Activated CD8-positive, alpha-beta memory T cell treated with anti-CD3 and anti-CD28 coated beads for 24 hours (primary cell): ENCODE data around the gene GLRA1.

ENCODE experiments used
- DNase-seq: peaks from one replicate; pipeline ENCODE4 v3.0.0-alpha.2; 2020

GLRA1 gene

DNA sequence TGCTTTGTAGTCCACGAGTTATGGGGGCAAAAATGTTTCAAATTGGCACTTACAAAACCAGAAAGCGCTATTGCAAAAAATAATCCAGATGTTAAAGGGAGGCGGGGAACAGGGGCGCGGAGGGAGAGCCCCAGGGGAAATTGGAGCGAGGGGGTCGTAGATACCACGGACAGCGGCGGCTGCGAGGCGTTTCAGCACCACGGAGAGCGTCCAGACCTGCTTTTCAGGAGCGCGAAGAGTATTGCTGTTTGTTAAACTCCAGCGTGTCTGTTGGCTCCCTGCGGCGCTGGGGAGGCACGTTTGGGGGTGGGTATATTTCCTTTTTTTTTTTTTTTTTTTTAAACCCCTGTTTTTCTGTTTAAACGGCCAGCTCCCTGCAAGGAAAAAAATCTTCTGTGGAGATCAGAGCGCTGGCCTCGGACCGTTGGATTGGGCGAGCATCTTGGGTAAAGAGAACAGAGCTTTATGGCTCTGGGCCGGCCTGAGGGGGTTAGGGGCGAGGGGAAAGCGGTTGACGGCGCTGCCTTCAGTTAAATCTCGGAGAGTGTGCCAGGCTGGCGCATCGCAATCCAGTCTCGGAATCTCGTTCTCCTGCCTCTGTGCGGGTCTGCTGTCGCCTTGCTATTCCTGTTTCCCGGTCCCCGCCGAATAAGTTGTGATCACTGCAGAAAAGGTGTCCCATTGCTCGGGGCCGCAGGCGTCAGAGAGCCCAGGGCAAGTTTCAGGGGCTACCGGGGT lies at the start of gene GLRA1:
TSS of gene GLRA1 (minus strand) at position 288 of the 738 bp plus-strand sequence. CDS start 302 bp downstream, outside the sequence.
- DNase-seq: peak; percentile 69

DNA sequence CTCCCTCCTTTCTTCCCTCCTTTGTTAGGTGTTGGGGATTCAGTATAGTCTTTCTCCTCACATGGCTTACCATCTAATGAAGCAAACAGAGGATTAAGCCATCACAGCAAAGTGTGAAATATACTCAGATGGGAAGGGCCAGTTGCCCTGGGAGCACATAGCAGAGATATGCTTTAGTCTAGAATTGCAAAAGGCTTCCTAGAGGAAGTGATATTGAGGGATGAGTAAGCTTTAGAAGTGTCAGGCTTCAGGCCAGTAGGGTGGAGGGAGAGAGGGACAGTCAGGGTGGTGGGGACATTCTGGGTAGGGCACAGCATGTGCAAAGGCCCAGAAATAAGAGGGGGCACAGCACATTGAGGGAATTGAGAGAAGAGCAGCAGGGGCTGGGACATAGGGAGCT lies 46.2 kb upstream of the GLRA1 start:
- no peak for DNase-seq

DNA sequence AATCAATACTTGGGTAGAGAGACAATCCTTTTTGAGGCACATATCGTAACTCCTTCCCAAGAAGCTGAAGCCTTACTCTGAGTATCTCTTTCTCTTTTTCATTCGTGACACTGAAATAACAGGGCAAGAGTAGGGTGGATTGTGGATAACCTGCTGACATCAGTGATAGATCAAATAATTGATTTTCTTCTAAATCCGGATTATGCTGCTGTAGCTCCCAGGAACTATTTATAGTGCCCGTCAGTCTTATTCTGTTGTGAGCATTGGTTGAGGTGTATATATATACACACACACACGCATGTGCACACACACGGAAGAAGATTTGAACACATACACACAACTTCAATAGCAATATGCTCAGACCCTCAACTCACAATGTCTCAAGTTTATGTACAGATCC lies 43.2 kb upstream of the GLRA1 start:
- no peak for DNase-seq

DNA sequence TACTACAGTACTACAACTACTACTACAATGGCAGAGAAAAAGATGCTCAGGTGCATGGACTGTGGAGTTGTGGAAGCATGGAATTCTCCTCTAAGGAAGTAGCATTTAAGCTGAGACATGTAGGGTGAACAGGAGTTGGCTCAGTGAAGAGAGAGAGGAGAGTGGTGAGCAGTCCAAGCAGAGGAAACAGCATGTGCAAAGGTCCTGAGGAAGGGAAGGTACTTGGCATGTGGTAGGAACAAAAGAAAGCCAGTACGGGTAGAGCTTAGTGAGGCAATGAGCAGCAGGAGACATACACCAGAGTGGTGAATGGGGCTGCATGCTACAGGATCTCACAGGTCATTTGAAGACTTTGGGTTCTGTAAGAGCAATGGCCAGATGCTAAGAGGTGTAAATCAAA lies 41.4 kb upstream of the GLRA1 start:
- no peak for DNase-seq

DNA sequence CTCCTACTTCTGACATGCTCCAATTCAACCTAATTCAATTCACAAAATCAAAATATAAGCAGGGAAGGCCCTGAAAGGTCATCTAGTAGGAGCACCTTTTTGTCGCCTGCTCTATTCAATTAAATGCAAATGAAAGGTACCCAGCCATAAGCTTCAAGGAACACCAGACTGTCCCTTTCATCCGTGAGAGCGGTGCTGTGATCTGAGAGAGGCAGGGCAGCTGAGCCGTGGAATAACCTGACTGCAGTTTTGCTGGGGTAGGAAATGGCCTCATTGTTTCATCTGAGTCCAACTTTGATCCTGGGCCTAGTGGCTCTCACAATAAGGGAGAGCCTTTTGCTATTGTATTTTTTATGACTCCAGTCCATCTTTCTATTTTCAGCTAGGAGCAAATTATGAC lies 39.8 kb upstream of the GLRA1 start:
- no peak for DNase-seq

DNA sequence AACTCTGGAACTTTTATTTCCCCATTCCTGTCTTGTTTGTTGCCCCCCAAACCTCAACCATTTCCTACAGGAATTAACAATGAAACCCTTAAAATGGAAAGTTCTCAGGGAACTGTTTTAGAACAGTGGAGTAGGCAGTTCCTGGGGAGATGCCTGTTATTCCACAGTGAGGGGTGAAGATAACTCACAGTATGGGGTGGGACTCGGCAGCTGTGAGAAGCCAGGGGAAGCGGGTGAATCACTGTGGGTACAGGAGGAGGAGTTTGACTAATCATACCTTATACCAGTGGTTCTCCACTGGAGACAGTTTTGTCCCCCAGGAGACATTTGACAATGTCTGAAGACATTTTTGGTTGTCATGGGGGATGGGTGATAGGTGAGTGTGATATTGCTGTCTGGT lies 36.9 kb upstream of the GLRA1 start:
- DNase-seq: no peak

DNA sequence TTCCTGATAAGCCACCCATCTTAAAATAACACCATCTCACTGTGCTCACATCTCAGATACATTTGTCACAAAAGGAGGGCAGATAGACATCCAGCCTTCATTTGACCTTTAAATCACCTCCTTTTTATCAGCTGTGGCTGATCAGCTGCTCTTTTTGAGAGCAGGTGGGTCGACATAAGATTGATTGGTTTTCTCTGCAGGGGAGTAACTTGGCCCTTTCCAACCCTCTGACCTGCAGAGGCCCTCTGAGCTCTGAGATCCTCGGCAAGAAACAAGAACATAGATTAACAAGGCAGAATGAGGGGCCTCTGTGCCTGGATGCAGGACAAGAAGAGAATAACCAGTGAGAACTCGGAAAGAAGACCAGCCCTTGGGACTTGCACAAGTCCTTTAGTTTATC lies 33.5 kb upstream of the GLRA1 start:
- no peak for DNase-seq

DNA sequence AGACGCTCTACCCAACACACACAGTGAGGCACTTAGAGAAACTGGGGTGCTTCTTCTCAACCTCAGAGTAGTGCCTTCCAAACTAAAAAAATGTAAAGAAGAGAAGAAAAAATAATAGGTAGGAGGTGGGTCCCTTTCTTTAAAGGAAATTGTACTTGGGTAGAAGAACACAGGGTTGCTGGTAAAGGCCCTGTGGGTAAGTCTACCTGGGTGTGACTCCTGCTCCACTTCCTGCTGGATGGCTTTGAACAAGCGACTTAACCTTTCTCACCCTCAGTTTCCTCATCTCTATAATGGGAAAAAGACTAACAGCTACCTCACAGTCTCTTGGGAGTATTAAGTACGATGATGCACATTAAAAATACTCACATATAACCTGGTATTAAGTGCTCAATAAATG lies 32.1 kb upstream of the GLRA1 start:
- DNase-seq: no peak

DNA sequence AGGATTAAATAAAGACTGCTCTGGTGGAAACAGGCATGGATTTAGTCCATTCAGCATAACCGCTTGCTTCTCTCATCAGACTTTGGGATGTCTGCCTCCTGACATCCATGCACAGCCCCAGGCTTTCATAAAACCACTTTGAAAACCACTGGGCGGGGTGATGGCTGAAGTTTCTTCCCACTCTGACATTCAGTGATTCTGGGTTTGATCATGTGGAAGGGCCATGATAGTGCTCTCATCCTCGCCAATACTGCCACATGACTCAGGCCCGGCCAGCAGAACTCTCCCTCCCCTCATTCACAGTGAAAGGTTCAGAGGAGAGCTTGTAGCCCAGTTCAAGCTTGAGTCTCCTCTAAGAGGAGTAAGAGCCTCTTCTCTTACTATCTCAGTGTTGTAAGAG lies 29.6 kb upstream of the GLRA1 start:
- no peak for DNase-seq

DNA sequence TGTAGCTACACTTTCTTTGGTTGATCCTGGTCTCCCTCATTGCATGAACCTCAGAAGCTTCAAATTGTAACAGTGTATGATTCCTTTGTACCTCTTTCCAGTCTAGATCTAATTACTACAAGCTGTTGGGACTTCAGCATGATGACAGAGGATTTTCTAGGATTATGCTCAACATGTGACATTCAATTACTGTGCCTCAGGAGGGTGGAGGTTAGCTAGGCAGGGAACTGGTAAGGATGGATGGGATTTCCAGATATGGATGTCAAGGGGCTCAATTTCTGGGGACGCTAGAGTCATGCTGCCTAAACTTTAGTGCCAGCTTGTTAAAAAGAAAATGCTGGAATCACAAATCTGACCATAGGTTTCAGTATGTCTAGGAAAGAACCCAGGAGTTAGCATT lies 29.2 kb upstream of the GLRA1 start:
- DNase-seq: no peak

DNA sequence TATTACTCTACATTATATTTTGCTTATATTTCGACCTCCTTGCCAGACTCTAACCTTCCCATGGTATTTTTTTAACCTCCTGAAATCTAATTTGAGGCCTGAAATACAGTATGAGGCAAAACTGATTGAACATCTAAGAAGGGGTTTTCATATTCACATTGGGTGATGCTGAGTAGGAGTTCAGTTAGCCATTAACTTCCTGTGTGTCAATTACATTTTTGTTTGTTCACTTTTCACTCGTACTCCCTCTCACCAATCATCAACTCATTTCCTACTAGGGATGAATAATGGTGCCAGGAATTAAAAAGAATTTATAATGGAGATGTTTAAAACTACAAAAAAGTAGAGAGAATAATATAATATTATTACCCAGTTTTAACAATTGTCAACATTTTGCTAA lies 27.6 kb upstream of the GLRA1 start:
- no peak for DNase-seq

DNA sequence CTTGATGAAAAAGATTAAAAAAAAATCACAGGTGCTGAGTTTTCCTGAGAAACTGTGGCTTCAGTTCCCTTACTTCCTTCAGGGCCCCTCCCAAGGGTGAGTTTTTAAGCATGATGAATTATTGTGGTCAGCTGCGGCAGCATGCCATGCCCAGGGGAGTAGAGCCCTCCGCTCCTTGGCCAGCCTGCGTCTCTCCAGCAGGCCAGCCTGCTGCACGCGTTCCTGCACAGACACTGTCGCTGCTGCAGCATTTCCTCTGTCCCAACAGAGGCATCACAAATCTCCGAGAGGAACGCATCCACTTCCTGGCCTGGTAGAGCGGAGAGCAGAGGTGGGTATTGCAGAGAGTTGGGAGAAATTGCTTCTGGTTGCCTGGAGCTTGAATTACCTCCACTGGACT lies 26.1 kb upstream of the GLRA1 start:
- no peak for DNase-seq

DNA sequence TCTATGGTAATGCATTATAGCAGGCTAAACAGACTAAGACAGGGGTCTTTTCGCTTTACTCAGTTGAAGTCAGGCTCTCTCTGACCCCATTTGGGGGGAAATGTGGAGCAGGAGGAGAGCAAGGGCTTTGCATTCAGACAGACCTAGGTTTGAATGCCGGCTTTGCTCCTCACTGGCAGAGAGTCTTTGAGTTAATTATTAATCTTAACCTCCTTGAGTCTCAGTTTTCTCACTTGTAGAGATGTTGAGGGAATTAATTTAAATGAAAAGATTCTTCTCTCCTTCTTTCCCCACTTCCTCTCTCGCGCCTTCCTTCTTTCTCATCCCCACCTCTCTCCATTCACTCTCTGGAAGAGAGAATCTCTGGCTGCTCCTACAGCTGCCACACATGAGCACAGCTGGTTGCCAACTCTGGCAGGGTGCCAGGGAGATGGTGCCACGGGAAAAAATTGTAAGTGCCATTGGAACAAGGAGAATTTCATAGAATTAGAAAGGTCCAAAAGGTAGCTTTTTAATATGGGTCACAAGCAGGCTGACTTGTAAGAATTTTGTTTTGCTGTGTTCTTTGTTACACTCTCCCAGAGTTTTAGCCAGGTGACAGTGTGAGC lies 25.2 kb upstream of the GLRA1 start:
- no peak for DNase-seq

DNA sequence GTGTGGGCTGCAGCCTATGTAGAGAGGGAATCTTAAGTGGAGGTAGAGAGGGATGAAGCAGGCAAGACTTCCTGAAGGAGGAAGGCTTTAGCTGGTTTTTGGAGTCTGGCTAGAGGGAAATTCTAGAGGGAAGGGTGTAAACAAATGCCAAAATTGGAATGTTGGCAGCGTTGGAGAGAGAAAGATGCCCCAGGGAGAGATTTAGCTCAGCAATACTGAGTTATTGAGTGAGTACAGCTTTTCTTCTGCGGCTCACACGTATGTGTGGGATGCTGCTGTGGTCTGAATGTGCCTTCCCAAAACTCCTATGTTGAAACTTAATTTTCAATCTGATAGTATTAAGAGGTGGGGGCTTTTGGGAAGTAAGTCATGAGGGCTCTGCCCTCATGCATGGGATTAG lies 24.5 kb upstream of the GLRA1 start:
- no peak for DNase-seq

DNA sequence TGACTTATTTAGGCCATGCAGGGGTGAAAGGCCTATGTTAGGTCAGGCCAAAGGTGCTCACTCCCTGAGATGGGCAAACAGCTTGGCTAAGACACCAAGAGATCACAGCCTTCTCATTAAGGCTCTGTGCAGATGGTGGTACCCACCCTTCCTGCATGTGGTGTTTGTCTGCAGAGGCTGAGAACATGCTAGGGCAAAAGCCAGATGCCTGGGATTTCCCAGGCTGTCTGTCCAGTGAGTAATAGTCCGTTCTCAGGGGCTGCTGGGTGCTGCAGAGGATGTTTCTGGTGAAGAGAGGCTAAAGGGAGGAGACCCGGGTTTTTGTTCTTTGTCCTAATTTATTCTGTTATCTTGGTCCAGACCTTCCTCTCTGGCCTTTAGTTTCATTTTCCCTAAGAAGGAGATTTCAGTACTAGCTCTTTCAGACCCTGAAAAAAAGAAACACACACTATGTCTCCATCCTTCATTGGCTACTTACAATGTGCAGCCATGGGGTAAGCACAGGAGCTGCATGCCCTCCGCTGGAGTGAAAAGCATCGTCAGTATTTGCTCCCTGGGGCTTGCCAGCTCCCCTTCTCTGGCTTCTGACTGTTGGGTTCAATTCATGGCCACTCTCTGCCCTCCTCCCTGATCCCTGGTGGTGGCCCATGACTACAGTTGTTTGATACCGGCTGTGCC lies 23.4 kb upstream of the GLRA1 start:
- no peak for DNase-seq

DNA sequence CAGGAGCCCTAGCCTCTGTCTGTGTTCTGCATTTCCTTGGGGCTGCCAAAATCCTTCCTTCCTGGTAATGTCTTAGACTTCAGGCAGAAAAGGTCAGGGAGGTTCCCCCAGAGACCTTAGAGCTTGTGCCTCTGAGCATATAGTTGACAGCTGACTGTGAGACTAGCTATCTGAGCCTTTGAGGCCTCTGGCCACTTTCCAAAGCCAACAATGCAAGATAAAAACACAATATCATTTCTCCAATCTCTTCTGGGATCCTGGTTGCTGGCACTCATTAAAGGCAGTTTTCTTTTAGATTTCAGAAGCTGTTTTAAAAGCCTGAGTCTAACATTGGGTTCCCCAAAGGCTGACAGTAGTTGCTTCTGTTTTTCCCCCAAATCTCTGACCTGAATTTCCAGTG lies 13.2 kb upstream of the GLRA1 start:
- DNase-seq: no peak

DNA sequence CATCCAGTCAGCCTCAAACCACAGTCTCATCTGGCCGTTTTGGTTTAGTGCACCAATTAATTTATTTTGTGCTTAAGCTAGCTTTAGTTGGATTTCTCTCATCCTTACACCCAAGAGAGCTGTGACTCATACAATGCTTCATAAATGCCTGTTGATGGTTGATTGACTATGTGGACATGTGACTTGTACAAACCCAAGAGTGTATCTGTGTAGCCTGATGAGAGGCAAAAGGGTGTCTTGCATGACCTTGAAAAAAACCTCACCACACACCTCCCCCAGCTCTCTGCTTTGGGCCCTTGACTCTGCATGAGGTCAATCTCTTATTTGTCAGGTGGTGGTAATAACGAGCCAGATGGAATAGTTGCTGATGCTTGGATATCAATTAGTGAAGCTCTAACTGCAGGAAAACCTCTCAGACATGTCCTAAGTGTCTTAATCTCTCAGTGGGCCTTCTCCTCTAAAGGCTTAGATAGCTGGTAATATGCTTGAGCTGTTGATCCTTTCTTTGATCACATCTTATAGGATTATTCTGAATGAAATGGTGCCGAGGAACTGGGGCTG lies 10.6 kb upstream of the GLRA1 start:
- DNase-seq: no peak

DNA sequence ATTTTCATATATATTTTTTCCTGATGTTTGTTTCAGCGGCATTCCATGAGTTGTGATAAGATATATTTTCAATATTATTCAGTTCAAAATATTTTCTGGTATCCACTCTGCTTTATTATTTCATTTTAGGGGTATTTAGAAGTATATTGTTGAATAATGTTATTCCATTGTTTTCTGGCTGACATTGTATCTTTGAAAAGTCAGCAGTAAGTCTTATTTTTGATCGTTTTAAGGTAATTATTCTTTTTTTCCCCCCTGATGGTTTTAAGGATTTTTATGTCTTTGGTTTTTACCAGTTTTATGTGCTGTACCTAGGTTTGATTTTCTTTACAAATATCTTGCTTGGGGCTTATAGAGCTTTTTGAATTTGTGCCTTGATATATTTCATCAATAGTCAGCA lies 6.6 kb upstream of the GLRA1 start:
- no peak for DNase-seq

DNA sequence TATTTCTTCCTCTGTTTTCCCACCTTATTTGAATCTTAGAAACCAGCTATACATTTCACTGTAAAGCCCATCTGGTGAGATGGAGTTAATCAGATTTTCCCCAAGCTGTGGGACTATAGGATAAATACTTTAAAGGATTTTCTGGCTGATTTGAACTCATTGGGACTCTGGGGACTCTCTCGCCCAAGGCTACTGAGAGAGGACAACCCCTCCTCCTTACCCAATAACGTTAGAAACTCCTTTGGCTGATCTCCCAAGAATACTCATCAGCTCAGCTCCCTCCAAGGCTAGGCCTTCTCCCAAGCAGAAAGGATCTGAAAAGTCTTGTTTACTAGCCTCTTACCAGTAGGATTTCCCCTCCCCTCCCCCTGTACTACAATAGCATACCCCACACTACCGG lies 1.5 kb upstream of the GLRA1 start:
- no peak for DNase-seq

DNA sequence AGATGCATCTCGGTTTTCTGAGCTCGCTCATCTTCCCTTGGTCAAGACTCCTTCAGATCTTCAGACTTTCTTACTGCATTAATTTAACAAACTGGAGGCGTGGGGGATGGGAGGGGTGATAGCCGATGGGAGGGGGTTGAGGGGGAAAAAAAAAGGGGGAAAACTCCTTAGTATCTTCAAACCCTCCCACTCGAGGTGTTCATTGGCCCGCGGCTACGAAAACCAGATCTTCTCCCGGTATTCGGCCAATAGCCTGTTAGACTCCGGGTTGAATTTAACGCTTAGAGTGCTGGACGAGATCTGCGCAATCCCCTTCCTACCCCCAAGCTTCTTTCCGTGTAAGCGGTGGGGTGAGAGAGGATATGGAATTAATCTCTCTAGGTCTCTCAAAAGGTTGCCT lies 689 bp upstream of the GLRA1 start:
- no peak for DNase-seq

DNA sequence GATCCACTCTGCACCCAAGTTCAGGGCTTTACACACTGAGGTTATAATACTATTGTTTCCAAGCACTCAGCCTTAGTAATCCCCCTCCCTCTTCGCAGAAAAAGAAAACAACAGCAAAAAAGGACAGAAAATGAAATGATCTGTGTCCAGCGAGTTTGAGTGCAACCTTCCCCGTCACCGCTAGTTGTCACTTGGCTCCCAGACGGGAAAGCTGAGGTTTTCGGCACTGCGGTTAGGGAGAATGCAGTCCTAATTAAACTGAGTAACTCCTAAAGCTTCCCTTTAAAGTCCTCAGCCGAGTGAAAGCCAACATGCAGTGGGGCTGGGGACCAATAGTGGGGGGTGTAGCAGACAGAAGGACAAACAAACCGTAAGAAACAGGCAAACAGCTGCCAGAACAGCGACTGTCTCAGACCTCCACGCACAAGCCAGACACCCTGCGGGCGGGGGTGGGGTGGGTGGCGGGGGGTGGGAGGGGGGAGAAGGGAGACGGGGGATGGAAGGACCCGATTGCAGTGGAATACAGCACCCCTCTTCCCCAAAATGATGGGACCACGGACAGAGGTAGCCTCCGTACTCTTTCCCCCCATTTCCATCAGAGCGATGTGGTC lies 680 bp downstream of the GLRA1 start:
- DNase-seq: no peak

DNA sequence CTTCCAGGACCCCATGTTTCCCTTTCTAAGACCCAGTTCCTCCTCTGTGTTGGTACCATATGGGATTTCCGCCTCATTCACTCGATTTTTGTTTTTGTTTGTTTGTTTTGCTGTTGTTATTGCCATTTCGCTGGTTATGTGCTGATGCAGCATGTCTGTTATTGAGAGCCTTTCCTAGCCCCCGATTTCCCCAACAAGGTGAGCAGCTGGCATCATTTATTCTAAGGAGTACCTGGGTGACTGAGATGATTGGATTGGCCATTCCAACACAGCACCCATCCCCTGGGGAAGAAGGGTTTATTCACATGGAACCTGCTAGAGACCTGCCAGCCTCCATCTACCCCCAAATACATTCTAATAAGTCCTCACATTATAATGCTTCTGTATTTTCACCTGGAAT lies 2.7 kb downstream of the GLRA1 start:
- DNase-seq: no peak

DNA sequence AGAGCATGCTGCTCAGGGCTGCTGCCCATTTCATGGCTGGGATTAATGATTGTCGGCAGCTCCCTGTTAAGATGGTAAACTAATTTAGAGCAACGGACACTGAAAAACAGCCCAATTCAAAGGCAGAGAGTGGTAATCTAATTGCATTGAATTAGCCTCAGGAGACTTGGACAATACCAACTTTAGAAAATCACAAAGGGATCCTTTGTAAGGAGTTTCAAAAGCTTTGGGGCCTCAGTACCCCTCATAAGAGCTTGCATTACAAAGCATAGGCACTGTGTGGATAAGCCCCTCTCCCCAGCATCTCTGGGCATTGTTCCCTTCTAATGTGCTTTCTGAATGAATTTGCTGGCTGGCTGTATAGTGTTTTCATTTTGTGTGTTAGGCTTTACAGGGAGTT lies 6.7 kb downstream of the GLRA1 start:
- DNase-seq: no peak

DNA sequence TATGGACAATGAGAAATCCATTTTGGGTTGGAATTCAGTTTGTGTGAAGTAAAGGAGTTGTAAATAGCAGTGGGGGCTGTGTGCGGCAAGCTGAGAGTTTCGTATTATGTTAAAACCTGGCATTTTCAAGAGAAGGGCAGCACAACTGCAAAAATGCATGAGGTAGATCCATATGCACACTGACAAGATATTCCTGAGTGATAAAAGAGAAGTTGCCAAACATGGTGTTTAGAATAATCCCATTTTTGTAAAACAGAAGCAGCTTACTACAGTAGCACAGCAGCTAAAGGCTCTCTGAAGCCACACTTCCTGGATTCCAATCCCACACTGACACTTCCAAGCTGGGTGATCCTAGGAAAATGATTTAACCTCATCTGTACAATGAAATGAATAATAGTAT lies 11.2 kb downstream of the GLRA1 start:
- DNase-seq: no peak
